ENCODE results near the gene MRPS11.
"Not testable (repeated sequence)": the region's sequence is repeated elsewhere in the genome, so short reads cannot be mapped to it uniquely, and the experiment has no call there.

Gene MRPS11

GRCh38 chr15:88430051-88430450 lies 37.5 kb upstream of the MRPS11 start:
- H3K4me3 ChIP-seq (replicated peaks; ENCODE audit: low read depth, low read length) = no peak overlapping the region
- TF ChIP-seq, protein P1, sequence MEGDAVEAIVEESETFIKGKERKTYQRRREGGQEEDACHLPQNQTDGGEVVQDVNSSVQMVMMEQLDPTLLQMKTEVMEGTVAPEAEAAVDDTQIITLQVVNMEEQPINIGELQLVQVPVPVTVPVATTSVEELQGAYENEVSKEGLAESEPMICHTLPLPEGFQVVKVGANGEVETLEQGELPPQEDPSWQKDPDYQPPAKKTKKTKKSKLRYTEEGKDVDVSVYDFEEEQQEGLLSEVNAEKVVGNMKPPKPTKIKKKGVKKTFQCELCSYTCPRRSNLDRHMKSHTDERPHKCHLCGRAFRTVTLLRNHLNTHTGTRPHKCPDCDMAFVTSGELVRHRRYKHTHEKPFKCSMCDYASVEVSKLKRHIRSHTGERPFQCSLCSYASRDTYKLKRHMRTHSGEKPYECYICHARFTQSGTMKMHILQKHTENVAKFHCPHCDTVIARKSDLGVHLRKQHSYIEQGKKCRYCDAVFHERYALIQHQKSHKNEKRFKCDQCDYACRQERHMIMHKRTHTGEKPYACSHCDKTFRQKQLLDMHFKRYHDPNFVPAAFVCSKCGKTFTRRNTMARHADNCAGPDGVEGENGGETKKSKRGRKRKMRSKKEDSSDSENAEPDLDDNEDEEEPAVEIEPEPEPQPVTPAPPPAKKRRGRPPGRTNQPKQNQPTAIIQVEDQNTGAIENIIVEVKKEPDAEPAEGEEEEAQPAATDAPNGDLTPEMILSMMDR (IDR thresholded peaks at IDR 0.05; ENCODE audit: low read depth, low read length, missing control alignments) = no peak
- no peak for DNase-seq (ENCODE audit: extremely low read depth, low read depth)

- no peak overlapping the region for H3K4me3 ChIP-seq (replicated peaks; ENCODE audit: low read depth, low read length)
- DNase-seq (ENCODE audit: extremely low read depth, low read depth) = no peak
- TF ChIP-seq, protein P1 (IDR thresholded peaks at IDR 0.05; ENCODE audit: low read depth, low read length, missing control alignments) = no peak
Observed at GRCh38 chr15:88431441-88431840, 36.1 kb upstream of the MRPS11 start.

GRCh38 chr15:88433046-88433685 lies 34.3 kb upstream of the MRPS11 start:
- TF ChIP-seq, protein P1 (IDR thresholded peaks at IDR 0.05; ENCODE audit: low read depth, low read length, missing control alignments) = no peak
- no peak overlapping the region for H3K4me3 ChIP-seq (replicated peaks; ENCODE audit: low read depth, low read length)
- no peak for DNase-seq (ENCODE audit: extremely low read depth, low read depth)

DNA sequence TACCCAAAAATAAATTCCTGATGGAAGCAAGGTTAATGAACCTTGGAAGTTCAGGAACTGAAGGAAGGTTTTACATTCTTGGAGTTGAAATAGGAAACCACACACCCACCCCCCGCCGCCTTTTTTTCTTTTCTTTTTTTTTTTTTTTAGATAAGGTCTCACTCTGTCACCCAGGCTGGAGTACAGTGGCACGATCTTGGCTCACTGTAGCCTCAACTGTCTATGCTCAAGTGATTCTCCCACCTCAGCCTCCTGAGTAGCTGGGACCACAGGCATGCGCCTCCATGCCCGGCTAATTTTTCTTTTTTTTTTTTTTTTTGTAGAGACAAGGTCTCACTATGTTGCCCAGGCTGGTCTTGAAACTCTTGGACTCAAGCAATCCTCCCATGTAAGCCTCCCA lies 33.4 kb upstream of the MRPS11 start:
- H3K4me3 ChIP-seq (replicated peaks; ENCODE audit: low read depth, low read length); DNase-seq (ENCODE audit: extremely low read depth, low read depth): not testable (repeated sequence)

DNA sequence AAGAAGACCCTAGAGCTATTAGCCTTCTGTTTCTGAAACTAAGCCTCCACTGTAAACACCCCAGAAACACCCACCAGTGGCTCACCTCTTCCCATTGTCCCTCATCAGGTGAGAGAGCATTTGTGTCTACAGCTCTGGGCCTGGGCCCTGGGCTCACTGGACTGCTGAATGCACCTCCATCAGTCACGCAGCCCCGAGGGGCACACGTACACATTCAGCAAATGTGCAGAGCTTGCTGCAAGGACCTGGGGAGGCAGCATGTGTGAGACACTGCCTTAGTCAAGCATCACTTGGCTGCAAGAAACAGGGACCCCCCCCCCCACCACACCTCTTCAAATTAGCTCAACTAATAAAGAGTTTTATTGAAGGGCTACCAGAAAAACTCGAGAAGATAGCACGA lies 29.3 kb upstream of the MRPS11 start:
- TF ChIP-seq, protein P1 (IDR thresholded peaks at IDR 0.05; ENCODE audit: low read depth, low read length, missing control alignments) = no peak
- no peak overlapping the region for H3K4me3 ChIP-seq (replicated peaks; ENCODE audit: low read depth, low read length)
- no peak for DNase-seq (ENCODE audit: extremely low read depth, low read depth)

DNA sequence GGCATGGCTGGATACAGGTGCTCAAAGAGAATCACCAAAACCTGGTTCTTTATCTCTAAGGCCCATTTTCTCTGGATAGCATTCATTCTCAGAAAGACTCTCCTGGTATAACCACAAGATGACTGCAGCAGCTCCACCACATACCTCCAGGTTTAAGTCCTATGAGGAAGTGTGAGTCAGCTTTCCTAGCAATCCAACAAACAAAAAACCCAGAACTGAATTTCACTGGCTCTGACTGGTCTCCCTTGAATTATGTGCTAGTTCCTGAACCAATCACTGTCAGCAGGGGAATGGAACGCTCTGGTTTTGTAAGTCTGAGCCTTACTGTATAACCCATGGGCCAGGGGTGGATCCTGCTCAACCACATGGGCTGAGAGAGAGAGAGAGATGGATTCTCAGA lies 27.5 kb upstream of the MRPS11 start:
- no peak overlapping the region for H3K4me3 ChIP-seq (replicated peaks; ENCODE audit: low read depth, low read length)
- peak; percentile 30 for DNase-seq (ENCODE audit: extremely low read depth, low read depth)
- TF ChIP-seq, protein P1 (IDR thresholded peaks at IDR 0.05; ENCODE audit: low read depth, low read length, missing control alignments) = no peak

- DNase-seq (ENCODE audit: extremely low read depth, low read depth) = no peak
- TF ChIP-seq, protein P1 (IDR thresholded peaks at IDR 0.05; ENCODE audit: low read depth, low read length, missing control alignments) = no peak
- no peak overlapping the region for H3K4me3 ChIP-seq (replicated peaks; ENCODE audit: low read depth, low read length)
Observed at GRCh38 chr15:88441076-88441730, 26.3 kb upstream of the MRPS11 start.
